K562 (cell line): ENCODE data around the gene FERD3L. TPM values are rescaled to one million over a fixed set of nuclear protein-coding genes. Genes with fewer than 3 reads are reported as not detected.

Source experiments
- DACH1 ChIP-seq: fragments of 450-650 bp; IDR thresholded peaks from 2 replicates; pipeline ENCODE4 v1.6.1; 2018; ENCODE audit not compliant: partially characterized antibody
- HMBOX1 ChIP-seq: sonication (generic); IDR thresholded peaks from 2 replicates; pipeline ENCODE4 v1.6.1; 2016
- RERE ChIP-seq: sonication (generic); formaldehyde crosslinking; IDR thresholded peaks from 2 replicates; pipeline ENCODE4 v1.8.0; 2023; ENCODE audit warnings: missing genetic modification reagents, mild to moderate bottlenecking, borderline replicate concordance
- TCF7L2 ChIP-seq: fragments of 150-350 bp; IDR thresholded peaks from 2 replicates; pipeline ENCODE4 v1.6.1; 2016; ENCODE audit warnings: low read depth, mild to moderate bottlenecking, low read length, moderate library complexity
- polyA plus RNA-seq, 8 experiments: library from polyadenylated mRNA; depleted of rRNA in 4 of 8; stranded (reverse) in 5 of 8; unstranded in 3 of 8; fragments of >200 nt; fragmentation: Nextera tagmentation in 2 of 8; fragmentation: Illumina TruSeq in 1 of 8; extraction: Ambion mirVana in 2 of 8; extraction: Trizol in 1 of 8; gene quantifications; 2 replicates each; pipeline versions ENCODE4 v1.2.1 to v1.2.3, GENCODE V29; 2011 to 2014; ENCODE audit warnings: inconsistent platforms in 1 of 8, missing spikeins in 1 of 8
- total RNA-seq, 7 experiments: library from RNA; depleted of rRNA in 6 of 7; stranded (reverse); fragments of >200 nt in 6 of 7; fragmentation: Illumina TruSeq in 2 of 7; extraction: Trizol in 2 of 7; gene quantifications; 2 replicates each; pipeline versions ENCODE4 v1.2.1 to v1.2.3, GENCODE V29; 2011 to 2021; ENCODE audit warnings: low replicate concordance in 1 of 7

Gene FERD3L
- total and polyA plus RNA-seq, 9 of the 15 experiments (the other 6 are each of a cell fraction or from before 2014, with no cell fraction given), result not detected

DNA sequence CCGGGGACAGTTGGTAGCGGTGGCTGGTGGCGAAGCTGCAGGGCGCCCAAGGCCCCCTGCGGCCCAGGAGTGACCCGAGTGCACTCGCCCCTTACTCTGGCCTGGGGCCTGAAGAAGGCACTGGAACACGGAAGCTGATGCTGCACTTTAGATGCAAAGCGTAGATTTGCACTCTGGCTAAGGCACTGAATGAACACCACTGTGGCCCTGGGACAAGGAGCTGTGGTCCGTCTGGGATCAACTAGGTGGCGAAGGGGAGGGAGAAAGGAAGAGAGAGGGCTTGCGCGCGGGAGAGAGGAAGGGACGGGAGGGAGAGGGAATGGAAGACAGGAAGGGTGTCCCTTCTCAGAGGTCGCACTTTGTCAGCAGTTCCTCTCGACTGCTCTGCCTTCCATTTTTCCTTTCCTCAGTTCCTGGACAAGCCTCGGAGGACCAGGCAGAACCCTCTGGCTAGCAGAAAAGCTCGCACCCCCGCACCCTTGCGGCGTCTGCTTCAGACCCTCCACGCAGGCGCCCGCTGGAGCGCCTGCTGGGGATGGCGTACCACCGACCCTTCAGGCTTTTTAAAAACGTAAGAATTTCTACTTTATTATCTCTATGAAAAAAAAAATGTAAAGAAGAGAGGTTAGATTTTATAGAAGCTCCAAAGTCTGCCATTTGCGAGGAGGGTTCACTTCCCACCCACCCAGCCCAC, 1.2 kb downstream of the FERD3L start (continued):
- TF ChIP-seq RERE (CRISPR knock-in tag) (no peak), TCF7L2 (no peak), DACH1 (no peak), HMBOX1 (no peak)
